Neural crest cell (in vitro differentiated cells): ENCODE measurements around the gene WDR1. TPM values are rescaled to one million over a fixed set of nuclear protein-coding genes. Genes with fewer than 3 reads are reported as not detected.

ENCODE experiments used
- DNase-seq: peaks from one replicate; pipeline ENCODE4 v3.0.0; 2021; ENCODE audit warnings: low read depth, mixed read lengths, low spot score
- H3K27ac Mint-ChIP-seq: one replicate; pipeline ENCODE4 v1.8.0; 2021; ENCODE audit warnings: mild to moderate bottlenecking, mixed read lengths; ENCODE audit not compliant: unreplicated experiment
- H3K27me3 Mint-ChIP-seq: 2 replicates; pipeline ENCODE4 v1.8.0; 2021; ENCODE audit warnings: low read depth, mild to moderate bottlenecking, mixed read lengths
- H3K36me3 Mint-ChIP-seq: 2 replicates; pipeline ENCODE4 v1.8.0; 2021; ENCODE audit warnings: low read depth, mild to moderate bottlenecking, mixed read lengths
- H3K4me1 Mint-ChIP-seq: 2 replicates; pipeline ENCODE4 v1.8.0; 2021; ENCODE audit warnings: mixed read lengths
- H3K4me3 Mint-ChIP-seq: one replicate; pipeline ENCODE4 v1.8.0; 2021; ENCODE audit warnings: mild to moderate bottlenecking, mixed read lengths
- H3K9me3 Mint-ChIP-seq: 2 replicates; pipeline ENCODE4 v1.8.0; 2021; ENCODE audit warnings: mixed read lengths
- CTCF ChIP-seq: fragments of 200-600 bp; sonication (generic); conservative IDR thresholded peaks from 2 replicates; pipeline ENCODE4 v1.5.0; 2021; ENCODE audit warnings: antibody characterized with exemption, mild to moderate bottlenecking
- total RNA-seq: library from RNA; stranded (reverse); gene quantifications from 2 replicates; pipeline ENCODE4 v1.2.1, GENCODE V29; 2021

WDR1 gene
- total RNA-seq, 1 donor from 2014 or later, result 154 TPM

GRCh38 chr4:10109995-10110670 lies 6.5 kb downstream of the WDR1 start:
- no peak for DNase-seq
- H3K27me3 Mint-ChIP-seq, result no peaks in the 10 kb centered on the region
- TF ChIP-seq CTCF, result no peak
- peak overlapping the region; percentile 54 for H3K4me3 Mint-ChIP-seq
- no peaks in the 10 kb centered on the region for H3K9me3 Mint-ChIP-seq
- peaks cover 43% of the 10 kb centered on the region for H3K4me1 Mint-ChIP-seq
- H3K27ac Mint-ChIP-seq, result peak overlapping the region; percentile 78
- peaks cover 6% of the 10 kb centered on the region for H3K36me3 Mint-ChIP-seq

- Mint-ChIP-seq H3K4me3 (peak overlapping the region; percentile 49), H3K27ac (peak overlapping the region; percentile 78), H3K36me3 (peaks cover 6% of the 10 kb centered on the region), H3K27me3 (no peaks in the 10 kb centered on the region), H3K9me3 (no peaks in the 10 kb centered on the region), H3K4me1 (peaks cover 47% of the 10 kb centered on the region)
- no peak for TF ChIP-seq CTCF
- DNase-seq, result no peak
Observed at GRCh38 chr4:10108818-10109783, 7.5 kb downstream of the WDR1 start.

GRCh38 chr4:10108391-10108790 lies 8.2 kb downstream of the WDR1 start:
- TF ChIP-seq CTCF, result no peak
- Mint-ChIP-seq H3K27ac (no peak overlapping the region), H3K4me1 (peaks cover 49% of the 10 kb centered on the region), H3K4me3 (no peak overlapping the region), H3K36me3 (peaks cover 3% of the 10 kb centered on the region), H3K9me3 (no peaks in the 10 kb centered on the region), H3K27me3 (no peaks in the 10 kb centered on the region)
- DNase-seq, result no peak

- peaks cover 58% of the 10 kb centered on the region for H3K4me1 Mint-ChIP-seq
- no peaks in the 10 kb centered on the region for H3K27me3 Mint-ChIP-seq
- H3K9me3 Mint-ChIP-seq, result no peaks in the 10 kb centered on the region
- no peak for TF ChIP-seq CTCF
- DNase-seq, result no peak
- H3K27ac Mint-ChIP-seq, result peak overlapping the region; percentile 87
- H3K36me3 Mint-ChIP-seq, result peaks cover 4% of the 10 kb centered on the region
- H3K4me3 Mint-ChIP-seq, result no peak overlapping the region
Observed at GRCh38 chr4:10107111-10108091, 9.2 kb downstream of the WDR1 start.
